A673 (cell line): ENCODE data around the gene L3MBTL1. TPM values are rescaled to one million over a fixed set of nuclear protein-coding genes. Genes with fewer than 3 reads are reported as not detected.
"Not testable (repeated sequence)": the region's sequence is repeated elsewhere in the genome, so short reads cannot be mapped to it uniquely, and the experiment has no call there.

ENCODE experiments used
- BruUV-seq: library from RNA; stranded (reverse); fragments of 400-500 nt; replicated peaks from 2 replicates; lab custom pipeline; 2021; lab: Mats Ljungman, UMichigan
- CTCF ChIA-PET: fragments of 300-600 bp; sonication (Branson Sonifier 250); formaldehyde crosslinking; loops from one replicate; lab custom pipeline; 2022; ENCODE audit warnings: antibody characterized with exemption; lab: Charles Lee
- POLR2A ChIA-PET: fragments of 300-600 bp; sonication (Branson Sonifier 250); formaldehyde crosslinking; loops from one replicate; lab custom pipeline; 2022; ENCODE audit warnings: antibody characterized with exemption; ENCODE audit not compliant: low non-redundant PET; lab: Charles Lee
- DNase-seq: peaks from one replicate; pipeline ENCODE4 v3.0.0-alpha.2; 2015; ENCODE audit warnings: low spot score
- H3K27ac ChIP-seq: fragments of 200-600 bp; sonication (generic); 2 replicates; pipeline ENCODE4 v1.5.1; 2016; ENCODE audit warnings: mixed run types, low read depth, mild to moderate bottlenecking, mixed read lengths, antibody characterized with exemption, low read length; ENCODE audit not compliant: poor library complexity, severe bottlenecking
- H3K27me3 ChIP-seq: fragments of 200-600 bp; sonication (generic); replicated peaks from 2 replicates; pipeline ENCODE4 v1.6.1; 2017; ENCODE audit warnings: mixed run types, low read depth, mild to moderate bottlenecking, mixed read lengths, antibody characterized with exemption, low read length; ENCODE audit not compliant: insufficient read depth, poor library complexity
- H3K36me3 ChIP-seq: fragments of 200-600 bp; sonication (generic); 2 replicates; pipeline ENCODE4 v1.6.1; 2016; ENCODE audit warnings: mixed run types, mild to moderate bottlenecking, mixed read lengths, antibody characterized with exemption, low read length; ENCODE audit not compliant: insufficient read depth, poor library complexity, severe bottlenecking
- H3K4me1 ChIP-seq: fragments of 200-600 bp; sonication (generic); 2 replicates; pipeline ENCODE4 v1.6.1; 2017; ENCODE audit warnings: mixed run types, mild to moderate bottlenecking, mixed read lengths, antibody characterized with exemption, low read length; ENCODE audit not compliant: insufficient read depth, poor library complexity, severe bottlenecking
- H3K4me3 ChIP-seq: fragments of 200-600 bp; sonication (generic); 2 replicates; pipeline ENCODE4 v1.5.1; 2016; ENCODE audit warnings: low read depth, mixed run types, mild to moderate bottlenecking, mixed read lengths, low read length; ENCODE audit not compliant: poor library complexity, severe bottlenecking
- H3K9me3 ChIP-seq: fragments of 200-600 bp; sonication (generic); 2 replicates; pipeline ENCODE4 v1.6.1; 2016; ENCODE audit warnings: mixed run types, low read depth, mild to moderate bottlenecking, mixed read lengths, antibody characterized with exemption, low read length; ENCODE audit not compliant: poor library complexity, severe bottlenecking
- CTCF ChIP-seq: fragments of 300-800, 200-600 bp; sonication (generic); conservative IDR thresholded peaks from 2 replicates; pipeline ENCODE4 v1.5.1; 2017; ENCODE audit warnings: low read depth, mild to moderate bottlenecking, antibody characterized with exemption, low read length, moderate library complexity, mixed read lengths
- EZH2 ChIP-seq: fragments of 200-600 bp; sonication (generic); IDR thresholded peaks from 2 replicates; pipeline ENCODE4 v1.6.1; 2017; ENCODE audit warnings: borderline replicate concordance, low read depth, mild to moderate bottlenecking, mixed read lengths, antibody characterized with exemption, low read length; ENCODE audit not compliant: poor library complexity, severe bottlenecking
- intact Hi-C: fragments of 100-400 bp; cut with micrococcal nuclease; formaldehyde crosslinking; loops from one replicate; pipeline ENCODE4 v1.10.0; 2022; ENCODE audit not compliant: unreplicated experiment
- total RNA-seq: library from RNA; stranded (reverse); gene quantifications from 2 replicates; pipeline ENCODE4 v1.2.3, GENCODE V29; 2021

L3MBTL1 gene
- total RNA-seq, 1 experiment from 2014 or later = 8.1 TPM

- Histone ChIP-seq H3K27me3 (no peaks in the 10 kb centered on the region), H3K9me3 (no peaks in the 10 kb centered on the region), H3K4me1 (no peaks in the 10 kb centered on the region), H3K36me3 (no peaks in the 10 kb centered on the region), H3K4me3 (no peak overlapping the region), H3K27ac (no peak overlapping the region)
- no TSS peak for BruUV-seq
- intact Hi-C loops = no loop called here
- TF ChIP-seq CTCF = no peak
- no peak for TF ChIP-seq EZH2
- no peak for DNase-seq
- ChIA-PET CTCF (no interaction called here), POLR2A (no interaction called here)
These were observed 77.1 kb downstream of the L3MBTL1 start for GRCh38 chr20:43584448-43585136.

GRCh38 chr20:43586641-43587040 is 79.1 kb downstream of the L3MBTL1 start:
- DNase-seq = no peak
- Histone ChIP-seq H3K27ac (no peak overlapping the region), H3K36me3 (no peaks in the 10 kb centered on the region), H3K4me1 (peaks cover 6% of the 10 kb centered on the region), H3K4me3 (no peak overlapping the region), H3K9me3 (no peaks in the 10 kb centered on the region), H3K27me3 (no peaks in the 10 kb centered on the region)
- intact Hi-C loops = no loop called here
- no peak for TF ChIP-seq CTCF
- TF ChIP-seq EZH2 = no peak
- POLR2A ChIA-PET = interaction anchor here (0.5 kb wide), 1 partner anchor 9 kb away, joined by 5 read pairs; no protein-coding TSS in a partner anchor
- CTCF ChIA-PET = no interaction called here
- BruUV-seq = no TSS peak

- H3K36me3 ChIP-seq, H3K27me3 ChIP-seq, POLR2A ChIA-PET, H3K9me3 ChIP-seq, H3K27ac ChIP-seq, BruUV-seq, H3K4me3 ChIP-seq, DNase-seq, H3K4me1 ChIP-seq, intact Hi-C loops, CTCF ChIA-PET: not testable (repeated sequence)
These were observed 81.0 kb downstream of the L3MBTL1 start for GRCh38 chr20:43588526-43588925.

- BruUV-seq = TSS peak; percentile 89
- Histone ChIP-seq H3K4me3 (peak overlapping the region; percentile 88), H3K4me1 (peaks cover 6% of the 10 kb centered on the region), H3K36me3 (peaks cover 5% of the 10 kb centered on the region), H3K9me3 (no peaks in the 10 kb centered on the region), H3K27ac (peak overlapping the region; percentile 97), H3K27me3 (no peaks in the 10 kb centered on the region)
- CTCF ChIA-PET = no interaction called here
- DNase-seq = no peak
- no peak for TF ChIP-seq CTCF
- no peak for TF ChIP-seq EZH2
- intact Hi-C loops = no loop called here
- POLR2A ChIA-PET = interaction anchor here (0.6 kb wide), 1 partner anchor 92 kb away, joined by 3 read pairs; no protein-coding TSS in a partner anchor
These were observed 82.5 kb downstream of the L3MBTL1 start for GRCh38 chr20:43590036-43590391.
